ENCODE data around the gene IQCN.

IQCN gene

GRCh38 chr19:18306888-18307260 lies 32.6 kb upstream of the IQCN start:
- no peak for DNase-seq (ENCODE audit: low read depth in 2 of 3, low spot score in 1 of 3)

DNA sequence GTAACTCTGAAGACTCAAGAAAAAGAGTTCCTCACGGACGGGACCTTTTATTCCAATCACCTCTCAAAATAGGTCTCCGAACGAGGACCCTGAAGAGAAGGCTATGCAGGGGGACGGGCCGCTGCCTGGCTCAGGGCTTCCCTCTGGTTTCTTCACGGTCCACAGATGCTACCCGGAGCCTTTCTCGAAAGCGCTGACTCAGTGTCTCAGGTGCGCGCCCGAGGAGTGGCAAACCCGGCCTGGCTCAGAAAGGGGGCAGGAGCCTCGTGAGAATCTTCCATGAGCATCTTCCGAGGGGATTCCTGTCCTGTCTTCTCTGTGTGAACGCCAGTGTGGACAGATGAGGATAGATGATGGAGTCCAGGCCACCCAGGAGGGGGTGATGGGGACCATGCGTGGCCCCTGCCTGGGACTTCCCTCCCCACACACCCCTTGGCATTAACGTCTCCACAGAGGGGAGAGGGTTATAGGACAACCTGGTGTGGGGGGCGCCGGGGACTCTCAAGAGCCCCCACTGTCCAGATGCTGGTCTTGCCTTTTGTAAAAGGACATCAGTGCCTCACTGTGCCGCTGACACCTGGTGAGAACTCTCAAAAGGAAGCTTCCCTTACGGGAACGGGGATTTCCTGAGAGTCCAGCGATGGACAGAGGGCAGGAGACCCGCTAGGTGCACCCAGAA lies 32.1 kb upstream of the IQCN start:
- DNase-seq (ENCODE audit: low read depth in 2 of 3, low spot score in 1 of 3), result no peak

- peak; percentile 74 to 79 (median 78) for DNase-seq (ENCODE audit: low read depth in 2 of 3, low spot score in 1 of 3)
Observed at GRCh38 chr19:18304458-18305310, 30.4 kb upstream of the IQCN start.

GRCh38 chr19:18304208-18304457 lies 29.9 kb upstream of the IQCN start:
- DNase-seq (ENCODE audit: low read depth in 2 of 3, low spot score in 1 of 3), result no peak

DNA sequence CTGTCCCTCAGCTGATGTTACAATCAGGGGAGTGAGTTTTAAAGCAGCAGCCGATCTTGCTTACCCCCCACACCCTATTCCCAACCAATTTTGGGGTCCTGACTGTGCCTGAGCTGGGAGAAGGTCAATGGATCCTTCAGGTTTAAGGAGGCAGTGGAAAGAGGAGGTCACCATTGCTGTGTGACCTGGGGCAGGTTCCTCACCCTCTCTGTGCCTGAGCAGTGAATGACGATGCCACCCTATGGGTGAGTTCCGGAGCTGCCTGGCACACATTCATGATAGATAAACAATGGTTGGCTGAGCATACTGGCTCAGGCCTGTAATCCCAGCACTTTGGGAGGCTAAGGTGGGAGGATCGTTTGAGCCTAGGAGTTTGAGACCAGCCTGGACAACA lies 27.5 kb upstream of the IQCN start:
- no peak for DNase-seq (ENCODE audit: low read depth in 2 of 3, low spot score in 1 of 3)

GRCh38 chr19:18300930-18301717 lies 26.9 kb upstream of the IQCN start:
- DNase-seq (ENCODE audit: low read depth in 2 of 3, low spot score in 1 of 3), result no peak

DNA sequence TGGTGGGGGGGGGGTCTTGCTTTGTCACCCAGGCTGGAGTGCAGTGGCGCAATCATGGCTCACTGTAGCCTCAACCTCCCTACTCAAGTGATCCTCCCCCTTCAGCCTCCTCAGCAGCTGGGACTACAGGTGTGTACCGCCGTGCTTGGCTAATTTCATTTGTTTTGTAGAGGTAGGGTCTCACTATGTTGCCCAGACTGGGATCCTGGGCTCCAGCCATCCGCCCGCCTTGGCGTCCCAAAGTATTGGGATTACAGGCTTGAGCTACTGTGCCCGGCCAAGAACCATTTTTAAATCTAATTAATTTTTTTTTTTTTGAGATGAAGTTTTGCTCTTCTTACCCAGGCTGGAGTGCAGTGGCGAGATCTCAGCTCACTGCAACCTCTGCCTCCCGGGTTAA lies 25.4 kb upstream of the IQCN start:
- no peak for DNase-seq (ENCODE audit: low read depth in 2 of 3, low spot score in 1 of 3)

DNA sequence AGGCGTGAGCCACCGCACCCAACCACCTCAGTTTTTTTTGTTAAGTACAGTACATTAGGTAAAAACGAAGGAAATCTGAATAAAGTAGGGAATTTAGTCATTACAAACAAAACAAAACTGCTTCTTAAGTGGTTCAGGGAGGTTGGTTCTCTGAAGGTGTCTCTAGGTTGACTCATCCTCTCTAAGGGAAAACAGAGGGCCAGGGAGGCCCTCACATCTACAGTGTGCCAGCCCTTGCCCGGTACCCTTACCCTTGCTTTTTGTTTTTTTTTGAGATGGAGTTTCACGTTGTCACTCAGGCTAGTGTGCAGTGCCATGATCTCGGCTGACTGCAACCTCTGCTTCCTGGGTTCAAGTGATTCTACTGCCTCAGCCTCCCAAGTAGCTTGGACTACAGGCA lies 24.3 kb upstream of the IQCN start:
- DNase-seq (ENCODE audit: low read depth in 2 of 3, low spot score in 1 of 3), result no peak

GRCh38 chr19:18297308-18297707 lies 23.1 kb upstream of the IQCN start:
- no peak for DNase-seq (ENCODE audit: low read depth in 2 of 3, low spot score in 1 of 3)

DNA sequence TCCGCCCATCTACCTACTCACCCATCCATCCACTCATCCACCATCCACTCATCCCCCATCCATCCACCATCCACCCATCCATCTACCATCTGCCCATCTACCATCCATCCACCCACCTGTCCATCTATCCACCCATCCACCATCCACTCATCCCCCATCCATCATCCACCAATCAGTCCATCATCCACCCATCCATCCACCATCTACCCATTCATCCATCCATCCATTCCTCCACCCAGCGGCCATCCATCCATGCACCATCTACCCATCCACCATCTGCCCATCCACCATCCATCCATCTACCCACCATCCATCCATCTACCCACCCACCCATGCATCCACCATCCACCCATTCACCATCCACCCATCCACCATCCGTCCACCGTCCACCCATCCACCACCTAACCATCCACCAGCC lies 20.8 kb upstream of the IQCN start:
- no peak for DNase-seq (ENCODE audit: low read depth in 2 of 3, low spot score in 1 of 3)

DNA sequence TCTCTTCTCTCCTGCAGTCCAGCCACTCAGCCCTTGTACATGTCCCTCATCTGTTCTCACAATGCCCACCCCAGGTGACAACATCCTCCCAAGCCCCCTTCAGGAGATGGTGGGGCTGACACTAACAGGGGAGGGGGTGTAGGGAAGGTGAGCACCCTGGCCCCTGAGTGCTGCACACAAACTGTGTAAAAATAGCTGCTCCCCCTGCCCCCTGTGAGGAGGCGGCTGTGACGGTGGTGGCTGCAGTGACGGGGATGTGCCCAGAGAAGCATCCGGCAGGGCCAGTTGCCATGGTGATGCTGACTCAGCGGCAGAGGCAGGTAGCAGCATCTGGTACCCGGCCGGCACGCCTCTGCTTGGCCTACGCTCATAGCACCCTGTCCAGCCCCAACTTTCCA lies 20.2 kb upstream of the IQCN start:
- peak; percentile 78 to 87 (median 85) for DNase-seq (ENCODE audit: low read depth in 2 of 3, low spot score in 1 of 3)

- DNase-seq (ENCODE audit: low read depth in 2 of 3, low spot score in 1 of 3), result no peak
Observed at GRCh38 chr19:18293642-18294466, 19.6 kb upstream of the IQCN start.

GRCh38 chr19:18292810-18293641 lies 18.8 kb upstream of the IQCN start:
- DNase-seq (ENCODE audit: low read depth in 2 of 3, low spot score in 1 of 3), result peak in 2 of 3 donors; percentile 51 to 66

DNA sequence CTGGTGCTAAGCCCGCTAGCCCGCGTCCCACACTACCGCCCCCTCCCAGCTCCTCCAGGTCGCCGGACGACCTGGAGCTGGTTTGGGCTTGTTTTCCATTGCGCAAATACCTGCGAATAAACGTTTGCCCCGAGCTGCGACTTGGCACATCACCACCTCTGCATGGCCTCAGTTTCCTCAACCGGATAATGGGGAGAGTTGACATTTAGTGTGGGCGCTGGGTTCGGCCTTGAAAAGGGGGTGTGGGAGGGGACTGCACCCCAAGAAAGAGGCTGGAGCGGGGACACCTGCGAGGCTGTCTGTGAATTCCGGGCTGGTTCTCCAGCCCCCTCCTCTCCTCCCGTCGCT lies 18.2 kb upstream of the IQCN start:
- no peak for DNase-seq (ENCODE audit: low read depth in 2 of 3, low spot score in 1 of 3)

DNA sequence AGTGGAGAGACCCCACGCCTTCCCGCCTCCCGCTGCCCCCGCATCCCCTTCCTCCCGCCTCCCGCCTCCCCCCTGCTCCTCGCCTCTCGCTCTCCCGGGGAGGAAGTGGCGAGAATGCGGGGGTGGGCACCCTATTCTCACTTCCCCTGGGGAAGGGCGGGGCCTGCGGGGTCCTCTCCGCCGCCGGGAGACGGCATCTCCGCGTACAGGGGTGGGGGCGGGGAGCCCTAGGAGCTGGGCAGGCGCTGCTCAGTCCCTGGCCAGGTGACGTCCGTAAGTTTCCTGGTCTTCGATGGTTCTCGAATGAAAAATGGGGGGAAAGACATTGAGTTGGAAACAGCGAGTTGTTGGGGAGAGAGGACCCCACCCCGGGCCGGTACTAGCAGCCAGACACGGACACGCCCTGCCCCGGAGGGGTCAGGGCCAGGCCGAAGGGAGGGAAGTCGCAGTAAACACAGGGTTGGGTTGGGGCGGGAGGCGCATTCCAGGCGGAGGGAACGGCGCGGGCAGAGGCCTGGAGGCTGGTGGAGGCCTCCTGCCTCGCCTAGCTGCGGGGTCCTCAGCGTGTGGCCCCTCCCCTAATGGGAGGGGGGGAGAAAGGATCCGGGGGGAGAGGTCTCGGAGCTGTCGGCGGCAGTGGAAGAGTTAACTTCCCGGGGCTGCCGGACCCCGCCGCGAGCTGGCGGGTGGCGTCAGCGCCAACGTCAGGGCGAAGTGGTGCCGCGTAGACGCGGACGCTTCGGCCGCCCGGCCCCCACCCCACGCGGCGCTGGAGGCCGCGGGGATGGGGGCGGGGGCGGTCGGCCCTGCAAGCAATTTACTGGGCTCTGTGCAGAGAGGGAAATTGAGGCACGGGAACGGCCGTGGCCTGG lies 17.6 kb upstream of the IQCN start:
- DNase-seq (ENCODE audit: low read depth in 2 of 3, low spot score in 1 of 3), result peak; percentile 83 to 88 (median 87)

DNA sequence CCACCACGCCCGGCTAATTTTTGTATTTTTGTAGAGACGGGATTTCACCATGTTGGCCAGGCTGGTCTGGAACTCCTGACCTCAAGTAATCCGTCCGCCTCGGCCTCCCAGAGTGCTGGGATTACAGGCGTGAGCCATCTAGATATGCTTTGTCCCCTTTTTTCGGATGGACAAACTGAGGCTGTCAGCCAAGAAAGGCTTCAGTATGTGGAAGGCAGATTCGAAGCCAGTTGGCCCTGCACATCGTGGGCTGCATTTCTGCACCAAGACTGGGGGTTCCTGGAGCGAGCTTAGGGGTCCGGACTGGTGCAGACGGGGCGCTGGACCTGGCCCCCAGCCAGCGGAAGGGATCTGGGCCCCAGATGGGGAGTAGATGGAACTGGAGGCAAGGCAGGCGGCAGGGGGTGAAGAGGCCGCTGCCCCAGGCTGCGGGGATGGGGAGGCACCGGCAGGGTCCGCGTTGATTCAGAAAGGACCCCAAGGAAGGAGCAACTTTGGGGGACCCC lies 16.8 kb upstream of the IQCN start:
- DNase-seq (ENCODE audit: low read depth in 2 of 3, low spot score in 1 of 3), result no peak

DNA sequence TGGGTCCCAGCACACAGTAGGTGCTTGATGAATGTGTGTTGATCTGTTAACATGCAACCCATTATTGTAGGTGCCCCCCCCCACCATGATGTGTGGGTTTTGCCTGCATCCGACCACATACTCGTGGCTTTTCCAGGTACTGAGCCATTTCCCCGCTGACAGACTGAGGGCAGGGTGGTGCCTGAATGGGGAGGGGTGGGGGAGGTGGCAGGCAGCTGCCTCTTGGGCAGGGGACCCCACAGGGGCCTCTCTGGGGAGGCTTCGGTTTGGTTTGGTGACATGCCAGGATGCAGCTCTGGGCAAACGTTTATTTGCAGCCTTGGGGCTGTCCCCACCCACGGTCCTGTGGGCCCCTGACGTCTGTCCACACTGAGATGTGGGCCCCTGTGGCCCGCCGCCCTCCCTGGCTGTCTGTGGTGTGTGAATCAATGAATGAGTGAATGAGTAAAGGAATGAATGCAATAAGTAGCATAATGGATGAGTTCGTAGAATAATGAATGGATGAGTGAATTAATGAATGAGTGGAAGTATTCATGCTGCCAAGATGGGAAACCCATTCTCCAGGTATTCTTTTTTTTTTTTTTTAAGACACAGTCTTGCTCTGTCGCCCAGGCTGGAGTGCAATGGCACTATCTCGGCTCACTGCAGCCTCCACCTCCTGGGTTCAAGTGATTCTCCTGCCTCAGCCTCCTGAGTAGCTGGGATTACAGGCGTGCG lies 16.2 kb upstream of the IQCN start:
- peak; percentile 90 to 96 (median 92) for DNase-seq (ENCODE audit: low read depth in 2 of 3, low spot score in 1 of 3)

GRCh38 chr19:18289471-18290301 lies 15.4 kb upstream of the IQCN start:
- no peak for DNase-seq (ENCODE audit: low read depth in 2 of 3, low spot score in 1 of 3)

All from stimulated activated CD4-positive, alpha-beta T cell treated with anti-CD3 and anti-CD28 coated beads, Interleukin-12 subunit alpha, Interleukin-12 subunit beta, amount 100 ng/mL, for 48 hours (primary cell).